Cerebellar cortex (tissue), 1 donor: ENCODE data around the gene HOXB6.

Experiments
- DNase-seq: peaks from one replicate; pipeline ENCODE4 v3.0.0-alpha.2; 2015; ENCODE audit warnings: low spot score

Gene HOXB6

GRCh38 chr17:48604770-48605329 lies at the start of gene HOXB6:
Gene HOXB6, minus strand, starts transcription at chr17:48604986. Its CDS starts 6,836 bp downstream, at chr17:48598150.
- no peak for DNase-seq

DNA sequence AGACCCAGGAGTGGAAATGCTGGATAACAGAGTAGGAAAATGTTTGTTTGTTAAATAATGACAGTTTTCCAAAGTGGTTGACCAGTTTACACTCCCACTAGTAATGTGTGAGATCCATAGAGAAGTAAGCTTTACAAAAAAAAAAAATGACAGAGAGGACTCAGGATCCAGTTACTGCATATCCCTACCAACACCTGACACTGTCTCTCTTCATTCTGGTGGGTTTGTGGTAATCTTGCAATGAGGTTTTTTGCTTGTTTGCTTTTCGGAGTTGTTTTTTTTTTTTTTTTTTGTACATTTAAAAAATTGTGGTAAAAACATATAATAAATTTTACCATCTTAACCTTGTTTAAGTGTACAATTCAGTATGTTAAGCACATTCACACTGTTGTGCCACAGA lies 45.0 kb upstream of the HOXB6 start:
- no peak for DNase-seq

- DNase-seq, result no peak
Observed at GRCh38 chr17:48647963-48648245, 43.1 kb upstream of the HOXB6 start.

- no peak for DNase-seq
Observed at GRCh38 chr17:48647103-48647962, 42.5 kb upstream of the HOXB6 start.

DNA sequence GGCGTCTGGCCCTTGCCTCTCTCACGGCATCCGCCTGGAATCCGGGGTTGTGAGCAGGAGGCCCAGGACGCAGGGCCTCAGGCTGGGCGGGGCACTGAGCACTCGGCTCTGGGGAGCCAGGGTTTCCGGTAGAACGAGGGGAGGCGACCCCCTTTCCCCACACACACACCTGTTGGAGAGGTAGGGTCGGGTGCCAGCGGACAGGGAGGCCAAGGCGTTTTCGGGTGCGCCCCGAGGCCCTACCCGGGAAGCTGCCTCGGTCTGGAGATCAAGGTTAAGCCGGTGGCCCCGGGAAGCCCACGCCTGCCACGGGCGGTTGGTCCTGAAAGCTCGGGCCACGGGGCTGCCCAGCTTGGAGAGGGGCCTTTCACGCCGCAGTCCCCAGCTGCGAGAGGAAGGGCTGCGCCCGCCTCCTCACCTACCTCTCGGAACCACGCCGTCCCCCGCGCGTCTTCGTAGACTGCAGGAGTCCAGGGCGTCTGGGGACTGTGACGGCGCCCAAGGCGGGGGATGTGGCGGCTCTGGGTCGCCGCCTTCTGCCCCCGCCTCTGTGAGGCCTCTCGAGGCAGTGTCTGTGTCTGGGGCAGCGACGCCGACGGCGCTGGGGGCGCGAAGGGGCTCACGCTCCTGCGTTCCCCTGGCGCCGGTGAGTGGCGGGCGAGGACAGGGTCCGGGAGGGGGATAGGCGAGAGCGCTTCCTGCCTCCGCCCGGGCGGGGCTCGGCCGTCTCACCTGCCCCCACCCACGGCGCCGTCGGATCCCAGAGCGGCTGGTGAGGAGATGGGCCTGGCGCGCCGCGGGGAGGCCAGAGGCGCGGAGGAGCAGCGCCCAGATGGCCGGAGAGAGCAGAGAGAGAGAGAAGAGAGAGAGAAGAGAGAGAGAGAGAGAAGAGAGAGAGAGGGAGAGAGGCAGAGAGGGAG lies 41.7 kb upstream of the HOXB6 start:
- no peak for DNase-seq

GRCh38 chr17:48645639-48646182 lies 40.9 kb upstream of the HOXB6 start:
- DNase-seq, result no peak

DNA sequence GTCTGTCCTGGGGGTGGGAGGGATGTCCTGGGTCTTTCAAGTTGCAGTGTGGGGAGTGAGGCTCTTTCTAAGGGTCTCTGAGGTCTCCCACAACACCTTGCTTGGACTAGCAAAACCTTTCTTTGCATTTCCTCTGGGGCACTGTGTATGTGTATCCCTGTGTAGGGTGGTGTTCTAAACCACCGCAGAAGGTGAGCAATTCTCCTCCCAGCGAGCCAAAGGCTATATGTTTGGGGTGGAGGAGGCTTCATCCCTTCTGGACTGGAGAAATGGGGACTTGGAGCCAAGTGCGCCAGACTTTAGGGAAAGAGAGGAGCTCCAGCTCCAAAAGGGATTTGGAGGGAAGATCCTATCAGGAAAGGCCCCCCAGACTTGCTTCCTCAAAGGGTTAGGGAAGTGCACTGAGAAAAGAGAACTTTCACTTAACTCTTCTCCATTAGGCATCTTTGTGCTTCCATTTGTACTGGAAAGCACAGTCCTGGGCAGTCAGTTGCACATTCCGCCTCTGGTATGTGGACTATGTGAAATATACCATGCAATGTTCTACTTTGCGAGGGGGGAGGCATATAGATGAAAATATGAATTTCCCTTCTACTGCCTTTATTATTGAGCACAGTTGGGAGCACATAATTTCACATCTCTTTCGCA lies 40.2 kb upstream of the HOXB6 start:
- DNase-seq, result no peak

GRCh38 chr17:48644159-48644558 lies 39.4 kb upstream of the HOXB6 start:
- no peak for DNase-seq

GRCh38 chr17:48643697-48644012 lies 38.9 kb upstream of the HOXB6 start:
- DNase-seq, result no peak

- DNase-seq, result no peak
Observed at GRCh38 chr17:48642843-48643696, 38.3 kb upstream of the HOXB6 start.

GRCh38 chr17:48642059-48642842 lies 37.5 kb upstream of the HOXB6 start:
- no peak for DNase-seq

DNA sequence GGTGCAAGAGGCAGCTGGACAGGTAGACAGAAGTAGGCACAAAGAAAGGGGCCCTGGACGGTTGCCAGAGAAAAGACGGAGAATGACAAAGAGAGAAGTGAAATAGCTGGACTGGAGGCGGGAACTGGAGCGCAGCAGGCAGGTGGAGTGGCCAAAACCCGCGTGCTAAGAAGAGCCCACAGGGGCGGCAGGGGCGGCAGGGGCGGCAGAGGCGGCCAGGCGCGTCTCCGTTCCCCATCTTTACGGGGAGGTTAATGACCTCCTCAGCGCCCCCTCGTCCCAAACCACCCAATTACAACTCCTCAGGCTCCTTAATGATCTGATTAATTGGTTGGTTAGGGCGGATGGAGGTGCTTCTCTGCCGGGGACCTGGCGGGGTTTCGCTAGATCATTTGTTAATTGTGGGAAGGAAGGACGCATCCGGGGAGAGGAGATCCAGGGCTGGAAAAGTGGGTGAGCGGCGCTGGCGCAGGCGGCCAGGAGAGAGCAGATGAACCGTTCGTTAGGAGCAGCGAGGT lies 36.8 kb upstream of the HOXB6 start:
- DNase-seq, result no peak

GRCh38 chr17:48640858-48641180 lies 36.0 kb upstream of the HOXB6 start:
- no peak for DNase-seq

- DNase-seq, result no peak
Observed at GRCh38 chr17:48639982-48640857, 35.4 kb upstream of the HOXB6 start.

DNA sequence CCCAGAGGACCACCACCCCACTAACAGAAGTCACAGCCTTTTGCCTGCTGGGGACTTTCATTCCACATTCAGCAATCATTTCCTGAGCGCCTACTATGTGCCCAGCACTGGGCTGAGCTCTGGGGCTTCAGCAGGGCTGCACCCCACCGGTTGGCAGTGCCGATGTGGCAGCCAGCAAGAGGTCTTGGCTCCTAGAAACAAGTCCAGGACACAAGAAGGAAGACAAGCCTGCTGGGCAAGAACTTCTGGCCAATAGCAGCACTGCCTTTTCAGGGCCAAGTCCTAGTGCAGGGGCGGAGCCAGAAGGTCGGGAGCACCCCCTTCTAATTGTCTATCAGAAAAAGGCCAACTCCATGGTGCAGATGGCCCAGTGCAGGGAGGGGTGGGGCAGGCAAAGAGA lies 34.4 kb upstream of the HOXB6 start:
- no peak for DNase-seq

DNA sequence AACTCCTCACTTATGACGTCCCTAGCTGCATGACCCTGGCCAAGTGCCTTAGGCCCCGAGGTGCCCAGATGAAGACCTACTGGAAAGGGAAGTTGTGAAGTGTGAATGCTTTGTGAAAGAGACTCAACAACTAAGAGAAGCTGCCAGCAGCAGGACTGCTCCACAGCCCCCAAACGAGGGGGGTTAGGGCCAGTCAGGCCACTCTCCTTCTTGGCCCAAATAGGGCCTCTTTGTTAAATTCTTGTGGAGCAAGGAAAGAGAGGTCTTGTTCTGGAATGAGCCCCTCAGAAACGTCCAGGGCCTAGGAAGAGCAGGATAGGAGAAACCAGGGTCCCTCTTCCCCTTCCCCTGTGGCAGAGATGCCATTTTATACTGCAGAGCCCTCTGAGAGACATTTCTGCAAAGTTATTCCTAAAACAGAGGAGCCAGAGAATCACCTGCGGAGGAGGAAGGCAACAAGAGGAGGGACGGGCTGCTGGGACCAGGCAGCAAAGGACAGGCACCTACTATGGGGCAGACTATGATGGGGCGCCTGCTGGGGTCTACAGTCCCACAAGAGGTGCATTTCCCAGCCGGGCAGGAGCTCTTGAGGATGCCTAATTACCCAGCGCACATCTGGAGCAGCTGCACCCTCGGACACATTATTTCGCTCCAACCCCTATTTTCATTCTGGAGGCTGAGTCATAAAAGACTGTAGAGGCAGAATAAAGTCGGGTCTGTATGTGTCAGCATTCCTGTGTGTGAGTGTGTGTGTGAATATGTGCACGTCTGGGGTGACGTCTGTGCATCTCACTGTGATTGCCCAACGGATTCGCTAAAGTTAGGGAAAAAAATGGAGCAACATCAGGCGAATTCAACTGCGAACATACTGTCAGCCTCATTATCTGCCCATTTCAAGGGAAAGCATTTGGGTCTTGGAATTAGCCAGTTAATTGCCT lies 32.8 kb upstream of the HOXB6 start:
- DNase-seq, result no peak

DNA sequence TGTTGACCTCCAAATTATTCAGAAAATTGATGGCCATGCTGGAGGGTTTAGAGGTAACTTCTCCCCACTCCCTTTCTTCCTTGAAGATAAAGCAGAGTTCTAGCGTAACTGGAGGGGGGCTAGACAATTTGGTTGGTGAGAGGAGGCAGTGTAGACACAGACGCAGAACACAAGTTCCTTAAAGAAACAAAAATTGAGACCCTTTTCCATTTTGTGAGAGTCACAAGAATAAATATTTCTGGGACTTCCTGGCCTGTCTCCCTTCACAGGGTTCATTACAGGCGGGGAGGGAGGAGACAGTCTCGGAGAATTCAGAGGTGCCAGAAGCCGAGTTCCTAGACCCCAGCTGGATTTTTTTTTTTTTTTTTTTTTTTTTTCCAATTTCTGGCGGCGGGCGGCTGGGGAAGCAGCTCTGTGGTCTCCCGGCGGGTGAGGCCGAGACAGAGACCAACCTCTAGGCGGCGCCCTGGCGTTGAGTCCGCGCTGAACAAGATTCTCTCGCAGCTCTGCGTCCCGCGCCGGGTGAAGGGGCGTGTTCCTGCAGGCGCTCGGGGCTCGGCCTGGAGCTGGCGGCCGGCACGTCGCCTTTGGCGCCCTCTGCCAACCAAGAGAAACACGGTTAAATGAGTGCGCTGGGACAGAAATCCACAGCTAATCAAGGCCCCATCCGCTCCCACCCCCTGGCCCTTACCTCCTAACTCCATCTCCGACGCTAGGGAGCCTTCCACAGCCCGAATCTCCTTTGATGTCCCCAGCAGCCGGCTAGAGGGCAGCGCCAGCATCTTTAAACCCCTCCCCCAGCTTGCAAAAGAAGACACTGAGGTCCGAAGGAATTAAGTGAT lies 31.6 kb upstream of the HOXB6 start:
- DNase-seq, result peak; percentile 77
